ENCODE data around the gene GAL3ST3. TPM values are rescaled to one million over a fixed set of nuclear protein-coding genes. Genes with fewer than 3 reads are reported as not detected.

Gene GAL3ST3
- total and polyA plus RNA-seq, 2 donors (not counting 1 experiment from before 2014, with no cell fraction given): not detected

DNA sequence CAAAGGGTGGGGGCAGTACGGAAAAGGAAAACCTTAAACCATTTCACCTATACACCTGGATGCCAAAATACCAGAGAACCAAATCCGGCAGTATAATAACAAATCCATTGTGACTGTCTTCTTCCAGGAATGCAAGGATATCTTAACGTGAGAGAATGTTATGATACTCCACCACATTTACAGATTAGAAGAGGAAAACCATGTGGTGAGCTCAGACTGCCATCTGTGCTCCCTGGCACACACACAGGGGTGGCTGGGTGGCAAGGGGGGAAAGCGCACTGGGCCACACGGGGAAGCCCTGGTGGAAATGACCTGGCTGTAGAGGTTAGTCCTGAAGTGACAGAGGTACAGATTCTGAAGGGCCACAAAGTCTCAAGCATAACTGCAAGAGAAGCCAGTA is 56.9 kb downstream of the GAL3ST3 start:
- H3K9me3 ChIP-seq (ENCODE audit: control insufficient read depth, insufficient read depth, low read depth, low read length): no peaks in the 10 kb centered on the region
- H4K20me1 ChIP-seq (ENCODE audit: control insufficient read depth, extremely low read depth, insufficient read depth, low read length): no peaks in the 10 kb centered on the region
- H3K9ac ChIP-seq (ENCODE audit: insufficient read depth, low read length): no peak overlapping the region
- no peak for TF ChIP-seq EZH2 (IDR thresholded peaks at IDR 0.05; ENCODE audit: low read length, missing control alignments)
- TF ChIP-seq, protein P1, sequence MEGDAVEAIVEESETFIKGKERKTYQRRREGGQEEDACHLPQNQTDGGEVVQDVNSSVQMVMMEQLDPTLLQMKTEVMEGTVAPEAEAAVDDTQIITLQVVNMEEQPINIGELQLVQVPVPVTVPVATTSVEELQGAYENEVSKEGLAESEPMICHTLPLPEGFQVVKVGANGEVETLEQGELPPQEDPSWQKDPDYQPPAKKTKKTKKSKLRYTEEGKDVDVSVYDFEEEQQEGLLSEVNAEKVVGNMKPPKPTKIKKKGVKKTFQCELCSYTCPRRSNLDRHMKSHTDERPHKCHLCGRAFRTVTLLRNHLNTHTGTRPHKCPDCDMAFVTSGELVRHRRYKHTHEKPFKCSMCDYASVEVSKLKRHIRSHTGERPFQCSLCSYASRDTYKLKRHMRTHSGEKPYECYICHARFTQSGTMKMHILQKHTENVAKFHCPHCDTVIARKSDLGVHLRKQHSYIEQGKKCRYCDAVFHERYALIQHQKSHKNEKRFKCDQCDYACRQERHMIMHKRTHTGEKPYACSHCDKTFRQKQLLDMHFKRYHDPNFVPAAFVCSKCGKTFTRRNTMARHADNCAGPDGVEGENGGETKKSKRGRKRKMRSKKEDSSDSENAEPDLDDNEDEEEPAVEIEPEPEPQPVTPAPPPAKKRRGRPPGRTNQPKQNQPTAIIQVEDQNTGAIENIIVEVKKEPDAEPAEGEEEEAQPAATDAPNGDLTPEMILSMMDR (conservative IDR thresholded peaks at IDR 0.05 in 1 of 2, IDR thresholded peaks at IDR 0.05 in 1 of 2; ENCODE audit: low read depth in 1 of 2, low read length in 2 of 2): no peak
- no peaks in the 10 kb centered on the region for H3K36me3 ChIP-seq (ENCODE audit: control insufficient read depth, insufficient read depth, low read length)
- H3K4me2 ChIP-seq (ENCODE audit: extremely low read depth, insufficient read depth, low read length): no peak overlapping the region
- H3K4me1 ChIP-seq (ENCODE audit: control insufficient read depth, extremely low read depth, insufficient read depth, low read length): no peaks in the 10 kb centered on the region
- H2AFZ ChIP-seq (ENCODE audit: low read length): no peak overlapping the region
- peak in 1 of 2 donors; percentile 23 for DNase-seq (ENCODE audit: low read depth in 2 of 2)
- H3K4me3 ChIP-seq (replicated peaks in 1 of 4; ENCODE audit: control extremely low read depth in 1 of 4, insufficient read depth in 1 of 4, low read depth in 3 of 4, low read length in 4 of 4): no peak overlapping the region
- H3K79me2 ChIP-seq (ENCODE audit: control insufficient read depth, insufficient read depth, low read length): no peaks in the 10 kb centered on the region
- H3K27ac ChIP-seq (ENCODE audit: insufficient read depth, low read length): no peak overlapping the region
- H3K27me3 ChIP-seq (ENCODE audit: control insufficient read depth, insufficient read depth, low read length): no peaks in the 10 kb centered on the region

Other genes starting within 250 kb of the GAL3ST3 start
- 2.3 and 3.1 TPM in 2 replicates for gene SNX32, start 215.2 kb downstream of the GAL3ST3 start, total RNA-seq
- 0.33 and 0.66 TPM in 2 replicates for gene SNX32, start 215.2 kb downstream of the GAL3ST3 start, polyA plus RNA-seq
- gene CFL1, start 191.0 kb downstream of the GAL3ST3 start, total RNA-seq: 486 and 680 TPM in 2 replicates
- 1,603 and 2,451 TPM in 2 replicates for gene CFL1, start 191.0 kb downstream of the GAL3ST3 start, polyA plus RNA-seq
- 38.8 and 56.8 TPM in 2 replicates for gene MUS81, start 188.7 kb downstream of the GAL3ST3 start, total RNA-seq
- gene MUS81, start 188.7 kb downstream of the GAL3ST3 start, polyA plus RNA-seq: 18.7 and 23.6 TPM in 2 replicates
- gene EFEMP2, start 176.4 kb downstream of the GAL3ST3 start, total RNA-seq: 48.0 and 74.0 TPM in 2 replicates
- gene EFEMP2, start 176.4 kb downstream of the GAL3ST3 start, polyA plus RNA-seq: 156 and 161 TPM in 2 replicates
- not detected in 2 replicates for gene CTSW, start 169.3 kb downstream of the GAL3ST3 start, total RNA-seq
- gene CTSW, start 169.3 kb downstream of the GAL3ST3 start, polyA plus RNA-seq: 0.10 TPM in 1 of 2 replicates, not detected in the other
- 134 and 168 TPM in 2 replicates for gene FIBP, start 160.7 kb downstream of the GAL3ST3 start, total RNA-seq
- 81.0 and 132 TPM in 2 replicates for gene FIBP, start 160.7 kb downstream of the GAL3ST3 start, polyA plus RNA-seq
- gene CCDC85B, start 158.5 kb downstream of the GAL3ST3 start, total RNA-seq: 83.7 and 118 TPM in 2 replicates
- gene CCDC85B, start 158.5 kb downstream of the GAL3ST3 start, polyA plus RNA-seq: 18.1 and 20.6 TPM in 2 replicates
- 7.4 and 8.8 TPM in 2 replicates for gene FOSL1, start 148.8 kb downstream of the GAL3ST3 start, total RNA-seq
- gene FOSL1, start 148.8 kb downstream of the GAL3ST3 start, polyA plus RNA-seq: 3.5 and 26.9 TPM in 2 replicates
- gene C11orf68, start 130.1 kb downstream of the GAL3ST3 start, total RNA-seq: 18.0 and 26.6 TPM in 2 replicates
- 27.6 and 57.2 TPM in 2 replicates for gene C11orf68, start 130.1 kb downstream of the GAL3ST3 start, polyA plus RNA-seq
- gene DRAP1, start 129.7 kb downstream of the GAL3ST3 start, total RNA-seq: 155 and 300 TPM in 2 replicates
- 130 and 275 TPM in 2 replicates for gene DRAP1, start 129.7 kb downstream of the GAL3ST3 start, polyA plus RNA-seq
- gene TSGA10IP, start 103.7 kb downstream of the GAL3ST3 start, total RNA-seq: 0.17 TPM in 1 of 2 replicates, not detected in the other
- gene TSGA10IP, start 103.7 kb downstream of the GAL3ST3 start, polyA plus RNA-seq: 0.06 TPM in 1 of 2 replicates, not detected in the other
- 39.0 and 43.3 TPM in 2 replicates for gene SART1, start 87.4 kb downstream of the GAL3ST3 start, total RNA-seq
- 17.4 and 23.9 TPM in 2 replicates for gene SART1, start 87.4 kb downstream of the GAL3ST3 start, polyA plus RNA-seq
- 23.4 and 23.5 TPM in 2 replicates for gene EIF1AD, start 47.0 kb downstream of the GAL3ST3 start, total RNA-seq
- 26.2 and 30.0 TPM in 2 replicates for gene EIF1AD, start 47.0 kb downstream of the GAL3ST3 start, polyA plus RNA-seq
- 18.5 and 19.0 TPM in 2 replicates for gene BANF1, start 46.7 kb downstream of the GAL3ST3 start, total RNA-seq
- 156 and 269 TPM in 2 replicates for gene BANF1, start 46.7 kb downstream of the GAL3ST3 start, polyA plus RNA-seq
- gene CST6, start 37.2 kb downstream of the GAL3ST3 start, total RNA-seq: 1.8 and 11.1 TPM in 2 replicates
- gene CST6, start 37.2 kb downstream of the GAL3ST3 start, polyA plus RNA-seq: 0.41 and 0.76 TPM in 2 replicates
- not detected in 2 replicates for gene CATSPER1, start 22.7 kb downstream of the GAL3ST3 start, total RNA-seq
- 0.28 TPM in 1 of 2 replicates, not detected in the other for gene CATSPER1, start 22.7 kb downstream of the GAL3ST3 start, polyA plus RNA-seq
- 108 TPM in 2 replicates for gene SF3B2, start 3.2 kb upstream of the GAL3ST3 start, total RNA-seq
- 87.7 and 122 TPM in 2 replicates for gene SF3B2, start 3.2 kb upstream of the GAL3ST3 start, polyA plus RNA-seq
- 16.4 and 25.9 TPM in 2 replicates for gene PACS1, start 21.1 kb upstream of the GAL3ST3 start, total RNA-seq
- 27.7 and 28.5 TPM in 2 replicates for gene PACS1, start 21.1 kb upstream of the GAL3ST3 start, polyA plus RNA-seq
- gene KLC2, start 208.5 kb upstream of the GAL3ST3 start, total RNA-seq: 17.3 and 17.5 TPM in 2 replicates
- gene KLC2, start 208.5 kb upstream of the GAL3ST3 start, polyA plus RNA-seq: 7.4 and 10.1 TPM in 2 replicates
- gene RAB1B, start 219.5 kb upstream of the GAL3ST3 start, total RNA-seq: 43.7 and 63.6 TPM in 2 replicates
- 140 and 221 TPM in 2 replicates for gene RAB1B, start 219.5 kb upstream of the GAL3ST3 start, polyA plus RNA-seq
- 0.17 TPM in 1 of 2 replicates, not detected in the other for gene CNIH2, start 229.0 kb upstream of the GAL3ST3 start, total RNA-seq
- gene CNIH2, start 229.0 kb upstream of the GAL3ST3 start, polyA plus RNA-seq: 0.57 and 1.4 TPM in 2 replicates
- 134 and 167 TPM in 2 replicates for gene YIF1A, start 240.0 kb upstream of the GAL3ST3 start, total RNA-seq
- gene YIF1A, start 240.0 kb upstream of the GAL3ST3 start, polyA plus RNA-seq: 160 and 161 TPM in 2 replicates
- gene TMEM151A, start 242.7 kb upstream of the GAL3ST3 start, total RNA-seq: under 0.01 TPM in 2 replicates
- not detected in 2 replicates for gene TMEM151A, start 242.7 kb upstream of the GAL3ST3 start, polyA plus RNA-seq